ENCODE measurements around the gene TMEM145. TPM values are rescaled to one million over a fixed set of nuclear protein-coding genes. Genes with fewer than 3 reads are reported as not detected.

TMEM145 gene
- total RNA-seq, 4 donors from 2014 or later: not detected

DNA sequence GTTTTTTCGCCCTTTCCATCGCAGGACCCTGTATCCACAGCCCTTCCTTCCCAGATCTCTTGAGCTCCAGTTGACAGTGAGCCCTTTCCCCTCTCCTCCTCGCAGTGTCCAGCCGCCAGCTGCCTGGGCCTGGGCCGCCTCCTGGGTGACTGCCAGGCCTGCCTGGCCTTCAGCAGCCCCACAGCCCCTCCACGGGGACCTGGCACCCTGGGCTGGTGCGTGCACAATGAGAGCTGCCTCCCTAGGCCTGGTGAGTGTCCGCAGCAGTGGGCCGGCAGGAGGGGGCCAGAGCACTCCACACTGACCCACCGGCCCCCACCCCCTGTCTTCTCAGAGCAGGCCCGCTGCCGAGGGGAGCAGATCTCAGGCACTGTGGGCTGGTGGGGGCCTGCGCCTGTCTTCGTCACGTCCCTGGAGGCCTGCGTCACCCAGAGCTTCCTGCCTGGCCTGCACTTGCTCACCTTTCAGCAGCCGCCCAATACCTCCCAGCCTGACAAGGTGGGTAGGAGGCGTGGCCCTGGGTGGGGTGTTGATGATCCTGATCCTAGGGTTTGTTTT is 31.3 kb downstream of the TMEM145 start:
- no peak for DNase-seq (ENCODE audit: extremely low spot score)
- no peak for TF ChIP-seq POLR2AphosphoS5 (IDR thresholded peaks at IDR 0.05)
- no peaks in the 10 kb centered on the region for H3K27me3 ChIP-seq
- no peaks in the 10 kb centered on the region for H3K9me3 ChIP-seq
- WGBS: 90% methylated on average over 13 of the region's 18 CpGs
- H3K36me3 ChIP-seq: peaks cover 12 to 91% (median 64%) of the 10 kb centered on the region in 4 donors
- H3K27ac ChIP-seq (replicated peaks in 1 of 4): no peak overlapping the region
- intact Hi-C loops (cut with DNase I): no loop called here
- H3K4me1 ChIP-seq: no peaks in the 10 kb centered on the region
- no peak overlapping the region for H3K4me3 ChIP-seq

DNA sequence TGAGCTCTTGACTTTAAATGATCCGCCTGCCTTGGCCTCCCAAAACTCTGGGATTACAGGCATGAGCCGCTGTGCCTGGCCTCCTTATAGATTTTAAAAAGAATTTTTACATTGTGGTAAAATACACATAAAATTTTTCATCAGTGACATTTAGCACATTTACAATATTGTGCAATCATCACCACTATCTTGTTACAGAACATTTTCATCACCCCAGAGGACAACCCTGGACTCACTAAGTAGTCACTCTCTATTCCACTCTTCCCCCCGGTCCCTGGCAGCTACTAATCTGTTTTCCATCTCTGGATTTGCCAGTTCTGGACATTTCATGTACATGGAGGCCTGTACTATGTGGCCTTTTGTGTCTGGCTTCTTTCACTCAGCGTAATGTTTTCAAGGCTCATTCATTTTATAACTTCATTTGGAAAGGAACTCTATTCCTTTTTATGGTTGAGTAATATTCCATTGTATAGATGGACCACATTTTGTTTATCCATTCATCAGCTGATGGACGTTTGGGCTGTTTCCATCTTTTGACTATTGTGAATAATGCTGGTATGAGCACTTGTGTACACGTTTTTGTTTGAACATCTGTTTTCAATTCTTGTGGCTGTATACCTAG is 32.2 kb downstream of the TMEM145 start:
- intact Hi-C loops (cut with DNase I): no loop called here
- Histone ChIP-seq H3K27ac (replicated peaks in 1 of 4) (no peak overlapping the region), H3K4me1 (no peaks in the 10 kb centered on the region), H3K27me3 (no peaks in the 10 kb centered on the region), H3K36me3 (peaks cover 14 to 91% (median 66%) of the 10 kb centered on the region in 4 donors), H3K9me3 (no peaks in the 10 kb centered on the region), H3K4me3 (no peak overlapping the region)
- WGBS: 91% methylated on average over 6 of the region's 6 CpGs
- no peak for DNase-seq (ENCODE audit: extremely low spot score)
- TF ChIP-seq, protein P1, sequence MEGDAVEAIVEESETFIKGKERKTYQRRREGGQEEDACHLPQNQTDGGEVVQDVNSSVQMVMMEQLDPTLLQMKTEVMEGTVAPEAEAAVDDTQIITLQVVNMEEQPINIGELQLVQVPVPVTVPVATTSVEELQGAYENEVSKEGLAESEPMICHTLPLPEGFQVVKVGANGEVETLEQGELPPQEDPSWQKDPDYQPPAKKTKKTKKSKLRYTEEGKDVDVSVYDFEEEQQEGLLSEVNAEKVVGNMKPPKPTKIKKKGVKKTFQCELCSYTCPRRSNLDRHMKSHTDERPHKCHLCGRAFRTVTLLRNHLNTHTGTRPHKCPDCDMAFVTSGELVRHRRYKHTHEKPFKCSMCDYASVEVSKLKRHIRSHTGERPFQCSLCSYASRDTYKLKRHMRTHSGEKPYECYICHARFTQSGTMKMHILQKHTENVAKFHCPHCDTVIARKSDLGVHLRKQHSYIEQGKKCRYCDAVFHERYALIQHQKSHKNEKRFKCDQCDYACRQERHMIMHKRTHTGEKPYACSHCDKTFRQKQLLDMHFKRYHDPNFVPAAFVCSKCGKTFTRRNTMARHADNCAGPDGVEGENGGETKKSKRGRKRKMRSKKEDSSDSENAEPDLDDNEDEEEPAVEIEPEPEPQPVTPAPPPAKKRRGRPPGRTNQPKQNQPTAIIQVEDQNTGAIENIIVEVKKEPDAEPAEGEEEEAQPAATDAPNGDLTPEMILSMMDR (IDR thresholded peaks at IDR 0.05): no peak
- TF ChIP-seq EP300 (IDR thresholded peaks at IDR 0.05) (no peak), POLR2A (IDR thresholded peaks at IDR 0.05; ENCODE audit: low read depth) (no peak), POLR2AphosphoS5 (IDR thresholded peaks at IDR 0.05) (no peak)

GRCh38 chr19:42348211-42348610 is 35.1 kb downstream of the TMEM145 start:
- TF ChIP-seq POLR2A (IDR thresholded peaks at IDR 0.05; ENCODE audit: low read depth) (no peak), POLR2AphosphoS5 (IDR thresholded peaks at IDR 0.05) (no peak), EP300 (IDR thresholded peaks at IDR 0.05) (no peak)
- TF ChIP-seq, protein P1 (IDR thresholded peaks at IDR 0.05): no peak
- Histone ChIP-seq H3K9me3 (no peaks in the 10 kb centered on the region), H3K27ac (replicated peaks in 1 of 4) (no peak overlapping the region), H3K4me1 (no peaks in the 10 kb centered on the region), H3K4me3 (no peak overlapping the region), H3K36me3 (peaks cover 20 to 95% (median 78%) of the 10 kb centered on the region in 4 donors), H3K27me3 (no peaks in the 10 kb centered on the region)
- DNase-seq (ENCODE audit: extremely low spot score): no peak
- intact Hi-C loops (cut with DNase I): no loop called here
- 96% methylated on average over 12 of the region's 14 CpGs for WGBS

- intact Hi-C loops (cut with DNase I): no loop called here
- Histone ChIP-seq H3K36me3 (peaks cover 27 to 95% (median 78%) of the 10 kb centered on the region in 4 donors), H3K4me1 (no peaks in the 10 kb centered on the region), H3K9me3 (no peaks in the 10 kb centered on the region), H3K27me3 (no peaks in the 10 kb centered on the region), H3K27ac (replicated peaks in 1 of 4) (no peak overlapping the region), H3K4me3 (no peak overlapping the region)
- TF ChIP-seq POLR2A (IDR thresholded peaks at IDR 0.05; ENCODE audit: low read depth): no peak
- TF ChIP-seq, protein P1 (IDR thresholded peaks at IDR 0.05): no peak
- TF ChIP-seq EP300 (IDR thresholded peaks at IDR 0.05): no peak
- no peak for TF ChIP-seq POLR2AphosphoS5 (IDR thresholded peaks at IDR 0.05)
- no peak for DNase-seq (ENCODE audit: extremely low spot score)
- 93% methylated on average over 14 of the region's 14 CpGs for WGBS
Observed at GRCh38 chr19:42349378-42350107, 36.4 kb downstream of the TMEM145 start.

GRCh38 chr19:42350417-42350816 is 37.3 kb downstream of the TMEM145 start:
- Histone ChIP-seq H3K27me3 (no peaks in the 10 kb centered on the region), H3K27ac (replicated peaks in 1 of 4) (no peak overlapping the region), H3K9me3 (no peaks in the 10 kb centered on the region), H3K36me3 (peaks cover 23 to 95% (median 77%) of the 10 kb centered on the region in 4 donors), H3K4me1 (no peaks in the 10 kb centered on the region), H3K4me3 (no peak overlapping the region)
- 90% methylated on average over 3 of the region's 3 CpGs for WGBS
- no peak for DNase-seq (ENCODE audit: extremely low spot score)
- no peak for TF ChIP-seq POLR2A (IDR thresholded peaks at IDR 0.05; ENCODE audit: low read depth)
- TF ChIP-seq, protein P1 (IDR thresholded peaks at IDR 0.05): no peak
- intact Hi-C loops (cut with DNase I): no loop called here

Measured in esophagus muscularis mucosa (tissue), 4 donors.